Activated CD4-positive, alpha-beta T cell treated with anti-CD3 and anti-CD28 coated beads for 36 hours (primary cell): ENCODE measurements around the gene SCAMP2. TPM values are rescaled to one million over a fixed set of nuclear protein-coding genes. Genes with fewer than 3 reads are reported as not detected.

ENCODE experiments used
- ATAC-seq: fragments of 200-7000 bp; cut with Tn5 transposase; one replicate; pipeline ENCODE4 v1.10.0; 2021; ENCODE audit warnings: mild to moderate bottlenecking, moderate library complexity
- CTCF ChIA-PET: fragments of 350-600 bp; sonication (Branson Sonifier 250); formaldehyde crosslinking; loops from one replicate; lab custom pipeline; 2021; ENCODE audit warnings: antibody characterized with exemption; lab: Charles Lee
- POLR2A ChIA-PET: fragments of 350-600 bp; sonication (Branson Sonifier 250); formaldehyde crosslinking; loops from one replicate; lab custom pipeline; 2021; ENCODE audit warnings: antibody characterized with exemption, inconsistent platforms; lab: Charles Lee
- DNase-seq: peaks from one replicate; pipeline ENCODE4 v3.0.0-alpha.2; 2020
- H3K27ac Mint-ChIP-seq: one replicate; pipeline ENCODE4 v1.8.0; 2021; ENCODE audit warnings: mixed read lengths
- H3K27me3 Mint-ChIP-seq: one replicate; pipeline ENCODE4 v1.8.0; 2021; ENCODE audit warnings: mixed read lengths
- H3K36me3 Mint-ChIP-seq: one replicate; pipeline ENCODE4 v1.8.0; 2021; ENCODE audit warnings: low read depth, mixed read lengths
- H3K4me1 Mint-ChIP-seq: one replicate; pipeline ENCODE4 v1.8.0; 2021; ENCODE audit warnings: mixed read lengths
- H3K4me3 Mint-ChIP-seq: one replicate; pipeline ENCODE4 v1.8.0; 2021; ENCODE audit warnings: mild to moderate bottlenecking, moderate library complexity, mixed read lengths
- H3K9me3 Mint-ChIP-seq: one replicate; pipeline ENCODE4 v1.8.0; 2021; ENCODE audit warnings: low read depth, mixed read lengths
- intact Hi-C, 2 experiments: fragments of 100-400 bp; cut with DNase I in 1 of 2; cut with micrococcal nuclease in 1 of 2; formaldehyde crosslinking; loops; one replicate each; pipeline versions ENCODE4 v1.14.2 to v1.15.1; 2022 to 2024; cut with DNase I, micrococcal nuclease
- total RNA-seq, 2 experiments: library from RNA; stranded (reverse); gene quantifications; one replicate each; pipeline ENCODE4 v1.2.3, GENCODE V29; 2021

Gene SCAMP2
- total RNA-seq, 2 experiments from 2014 or later = 61.6 to 83.4 TPM

- intact Hi-C loops = no loop called here
- CTCF ChIA-PET = interaction anchor here (0.6 to 3.4 kb wide), 3 partner anchors 23 to 58 kb away, joined by 6 to 9 read pairs (median 8); no protein-coding TSS in a partner anchor
These were observed 50.9 kb downstream of the SCAMP2 start for GRCh38 chr15:74822233-74822632.

GRCh38 chr15:74821790-74822158 is 51.4 kb downstream of the SCAMP2 start:
- CTCF ChIA-PET = interaction anchor here (0.6 to 3.4 kb wide), 4 partner anchors 22 to 188 kb away, joined by 3 to 9 read pairs (median 5); no protein-coding TSS in a partner anchor
- H3K27me3 Mint-ChIP-seq = peaks cover 8% of the 10 kb centered on the region
- no peak overlapping the region for H3K4me3 Mint-ChIP-seq
- POLR2A ChIA-PET = no interaction called here
- intact Hi-C loops = no loop called here
- ATAC-seq (no peak), DNase-seq (no peak)
- peaks cover 12% of the 10 kb centered on the region for H3K4me1 Mint-ChIP-seq
- H3K36me3 Mint-ChIP-seq = no peaks in the 10 kb centered on the region
- H3K9me3 Mint-ChIP-seq = no peaks in the 10 kb centered on the region
- no peak overlapping the region for H3K27ac Mint-ChIP-seq

More at GRCh38 chr15:74822233-74822632, 50.9 kb downstream of the SCAMP2 start:
- Mint-ChIP-seq H3K27me3 (peaks cover 13% of the 10 kb centered on the region), H3K4me3 (no peak overlapping the region), H3K4me1 (peaks cover 12% of the 10 kb centered on the region), H3K9me3 (no peaks in the 10 kb centered on the region), H3K27ac (no peak overlapping the region), H3K36me3 (no peaks in the 10 kb centered on the region)
- DNase-seq (no peak), ATAC-seq (no peak)
- POLR2A ChIA-PET = no interaction called here

- no peaks in the 10 kb centered on the region for H3K36me3 Mint-ChIP-seq
- ChIA-PET CTCF (interaction anchor here (0.6 to 3.4 kb wide), 7 partner anchors 22 to 191 kb away, joined by 3 to 9 read pairs (median 6); no protein-coding TSS in a partner anchor), POLR2A (no interaction called here)
- no peak overlapping the region for H3K4me3 Mint-ChIP-seq
- ATAC-seq (no peak), DNase-seq (no peak)
- H3K27ac Mint-ChIP-seq = no peak overlapping the region
- peaks cover 5% of the 10 kb centered on the region for H3K27me3 Mint-ChIP-seq
- intact Hi-C loops = no loop called here
- peaks cover 12% of the 10 kb centered on the region for H3K4me1 Mint-ChIP-seq
- H3K9me3 Mint-ChIP-seq = no peaks in the 10 kb centered on the region
These were observed 51.9 kb downstream of the SCAMP2 start for GRCh38 chr15:74821091-74821789.

- CTCF ChIA-PET = interaction anchor here (1.5 to 3.4 kb wide), 2 partner anchors 51 to 82 kb away, joined by 6 to 9 read pairs; no protein-coding TSS in a partner anchor
- Mint-ChIP-seq H3K27ac (no peak overlapping the region), H3K27me3 (peaks cover 3% of the 10 kb centered on the region), H3K4me1 (peaks cover 12% of the 10 kb centered on the region), H3K9me3 (no peaks in the 10 kb centered on the region), H3K4me3 (no peak overlapping the region), H3K36me3 (no peaks in the 10 kb centered on the region)
- DNase-seq (no peak), ATAC-seq (no peak)
- POLR2A ChIA-PET = no interaction called here
- intact Hi-C loops = no loop called here
These were observed 53.1 kb downstream of the SCAMP2 start for GRCh38 chr15:74820056-74820455.

- no peaks in the 10 kb centered on the region for H3K9me3 Mint-ChIP-seq
- H3K27me3 Mint-ChIP-seq = no peaks in the 10 kb centered on the region
- no peak overlapping the region for H3K27ac Mint-ChIP-seq
These were observed 55.8 kb downstream of the SCAMP2 start for GRCh38 chr15:74817370-74817737.

GRCh38 chr15:74816624-74817369 is 56.4 kb downstream of the SCAMP2 start:
- intact Hi-C loops = no loop called here
- ChIA-PET CTCF (interaction anchor here (1.2 kb wide), 1 partner anchor 134 kb away, joined by 3 read pairs; no protein-coding TSS in a partner anchor), POLR2A (no interaction called here)
- Mint-ChIP-seq H3K36me3 (no peaks in the 10 kb centered on the region), H3K4me3 (no peak overlapping the region), H3K4me1 (peaks cover 12% of the 10 kb centered on the region), H3K27ac (no peak overlapping the region), H3K9me3 (no peaks in the 10 kb centered on the region), H3K27me3 (no peaks in the 10 kb centered on the region)
- DNase-seq = no peak
- no peak for ATAC-seq

More at GRCh38 chr15:74817370-74817737, 55.8 kb downstream of the SCAMP2 start:
- ATAC-seq (no peak), DNase-seq (no peak)
- ChIA-PET POLR2A (no interaction called here), CTCF (no interaction called here)
- Mint-ChIP-seq H3K36me3 (no peaks in the 10 kb centered on the region), H3K4me3 (no peak overlapping the region), H3K4me1 (peaks cover 12% of the 10 kb centered on the region)
- intact Hi-C loops = no loop called here

- Mint-ChIP-seq H3K36me3 (no peaks in the 10 kb centered on the region), H3K9me3 (no peaks in the 10 kb centered on the region), H3K27me3 (no peaks in the 10 kb centered on the region), H3K27ac (no peak overlapping the region), H3K4me1 (peaks cover 12% of the 10 kb centered on the region), H3K4me3 (no peak overlapping the region)
- ChIA-PET CTCF (interaction anchor here (0.6 to 1.2 kb wide), 2 partner anchors 85 to 135 kb away, joined by 3 read pairs; no protein-coding TSS in a partner anchor), POLR2A (interaction anchor here (1.0 kb wide), 1 partner anchor 10 kb away, joined by 7 read pairs; no protein-coding TSS in a partner anchor)
- ATAC-seq (no peak), DNase-seq (no peak)
- intact Hi-C loops = no loop called here
These were observed 57.2 kb downstream of the SCAMP2 start for GRCh38 chr15:74815961-74816360.

- H3K27ac Mint-ChIP-seq = no peak overlapping the region
These were observed 57.8 kb downstream of the SCAMP2 start for GRCh38 chr15:74815121-74815934.

GRCh38 chr15:74812533-74812932 is 60.6 kb downstream of the SCAMP2 start, which contains the start of gene LMAN1L:
LMAN1L (plus strand) TSS chr15:74812835; CDS start chr15:74812855, 20 bp downstream.
- no peak within 1 kb of the TSS for H3K27ac Mint-ChIP-seq
- H3K4me3 Mint-ChIP-seq = no peak within 1 kb of the TSS
- POLR2A ChIA-PET = no interaction called here

More at GRCh38 chr15:74815121-74815934, 57.8 kb downstream of the SCAMP2 start:
- POLR2A ChIA-PET = interaction anchor here (1.0 kb wide), 1 partner anchor 10 kb away, joined by 7 read pairs; no protein-coding TSS in a partner anchor
- CTCF ChIA-PET = interaction anchor here (0.6 to 1.2 kb wide), 3 partner anchors 86 to 900 kb away, joined by 3 read pairs; no protein-coding TSS in a partner anchor
- H3K4me3 Mint-ChIP-seq = no peak overlapping the region
- H3K27me3 Mint-ChIP-seq = no peaks in the 10 kb centered on the region
- DNase-seq = no peak
- no peaks in the 10 kb centered on the region for H3K36me3 Mint-ChIP-seq
- intact Hi-C loops = no loop called here
- ATAC-seq = no peak
- H3K4me1 Mint-ChIP-seq = peaks cover 12% of the 10 kb centered on the region
- H3K9me3 Mint-ChIP-seq = no peaks in the 10 kb centered on the region

GRCh38 chr15:74809956-74810355 is 63.2 kb downstream of the SCAMP2 start:
- CTCF ChIA-PET = no interaction called here
- peaks cover 21% of the 10 kb centered on the region for H3K4me1 Mint-ChIP-seq
- ATAC-seq = no peak
- no peak for DNase-seq
- intact Hi-C loops = no loop called here
- H3K9me3 Mint-ChIP-seq = no peaks in the 10 kb centered on the region
- H3K36me3 Mint-ChIP-seq = peaks cover 1% of the 10 kb centered on the region
- POLR2A ChIA-PET = interaction anchor here (0.6 to 0.8 kb wide), 2 partner anchors 53 to 154 kb away, joined by 3 to 4 read pairs; no protein-coding TSS in a partner anchor
- H3K27me3 Mint-ChIP-seq = no peaks in the 10 kb centered on the region
- H3K27ac Mint-ChIP-seq = no peak overlapping the region
- H3K4me3 Mint-ChIP-seq = no peak overlapping the region

More at GRCh38 chr15:74812533-74812932, 60.6 kb downstream of the SCAMP2 start, which contains the start of gene LMAN1L:
- DNase-seq (no peak), ATAC-seq (no peak)
- Mint-ChIP-seq H3K9me3 (no peaks in the 10 kb centered on the region), H3K36me3 (no peaks in the 10 kb centered on the region), H3K4me1 (peaks cover 12% of the 10 kb centered on the region), H3K27me3 (no peaks in the 10 kb centered on the region)
- CTCF ChIA-PET = interaction anchor here (0.6 to 0.7 kb wide), 4 partner anchors 13 to 35 kb away, joined by 3 to 4 read pairs (median 3); no protein-coding TSS in a partner anchor
- intact Hi-C loops = no loop called here
